Measurements from ENCODE around the gene GPR155. TPM values are rescaled to one million over a fixed set of nuclear protein-coding genes. Genes with fewer than 3 reads are reported as not detected.

Gene GPR155
- polyA plus RNA-seq, 1 donor (not counting 4 experiments of a cell fraction or from before 2014, with no cell fraction given) = 15.7 TPM

GRCh38 chr2:174477759-174478158 is 9.1 kb downstream of the GPR155 start:
- no peaks in the 10 kb centered on the region for H3K9me1 ChIP-seq (ENCODE audit: control insufficient read depth, extremely low read depth, insufficient read depth, low read length)
- no peaks in the 10 kb centered on the region for H3K79me2 ChIP-seq (ENCODE audit: control insufficient read depth, insufficient read depth, low read length)
- H4K20me1 ChIP-seq (ENCODE audit: control insufficient read depth, extremely low read depth, insufficient read depth, low read length) = no peaks in the 10 kb centered on the region
- H3K36me3 ChIP-seq (ENCODE audit: control insufficient read depth in 2 of 2, extremely low read depth in 1 of 2, insufficient read depth in 2 of 2, low read length in 2 of 2) = peaks cover 0 to 5% of the 10 kb centered on the region in 2 experiments
- H3K4me2 ChIP-seq (ENCODE audit: control insufficient read depth, extremely low read depth, insufficient read depth, low read depth, low read length) = no peak overlapping the region
- no peaks in the 10 kb centered on the region for H3K27me3 ChIP-seq (ENCODE audit: control insufficient read depth, extremely low read depth, insufficient read depth, low read length)
- dilution Hi-C loops (cut with MboI; ENCODE audit: extremely low pct_ligation_motif_present, low sequenced_read_pairs) = no loop called here
- TF ChIP-seq CTCF (optimal IDR thresholded peaks at IDR 0.05 in 1 of 3, IDR thresholded peaks at IDR 0.05 in 1 of 3, conservative IDR thresholded peaks at IDR 0.05 in 1 of 3; ENCODE audit: extremely low read depth in 1 of 3, insufficient read depth in 2 of 3, low read length in 3 of 3) = no peak
- no peak for TF ChIP-seq EZH2 (IDR thresholded peaks at IDR 0.05; ENCODE audit: low read length)
- no peak for FAIRE-seq
- H2AFZ ChIP-seq (ENCODE audit: control insufficient read depth, low read length) = no peak overlapping the region
- H3K9me3 ChIP-seq (ENCODE audit: control insufficient read depth, low read depth, low read length) = no peaks in the 10 kb centered on the region
- H3K9ac ChIP-seq (ENCODE audit: control insufficient read depth, extremely low read depth, insufficient read depth, low read length) = no peak overlapping the region
- no peak overlapping the region for H3K4me3 ChIP-seq (ENCODE audit: control insufficient read depth in 2 of 3, extremely low read depth in 1 of 3, insufficient read depth in 2 of 3, low read depth in 1 of 3, low read length in 3 of 3)
- no peaks in the 10 kb centered on the region for H3K4me1 ChIP-seq (ENCODE audit: control insufficient read depth, extremely low read depth, insufficient read depth, low read length)
- DNase-seq (ENCODE audit: low read depth, low spot score) = no peak
- no peak overlapping the region for H3K27ac ChIP-seq (ENCODE audit: control insufficient read depth, insufficient read depth, low read length)

GRCh38 chr2:174473796-174474195 is 13.0 kb downstream of the GPR155 start:
- H3K9me1 ChIP-seq (ENCODE audit: control insufficient read depth, extremely low read depth, insufficient read depth, low read length) = no peaks in the 10 kb centered on the region
- FAIRE-seq (peak; percentile 44), DNase-seq (ENCODE audit: low read depth, low spot score) (no peak)
- H3K4me1 ChIP-seq (ENCODE audit: control insufficient read depth, extremely low read depth, insufficient read depth, low read length) = peaks cover 7% of the 10 kb centered on the region
- H3K4me2 ChIP-seq (ENCODE audit: control insufficient read depth, extremely low read depth, insufficient read depth, low read depth, low read length) = no peak overlapping the region
- no peak overlapping the region for H3K27ac ChIP-seq (ENCODE audit: control insufficient read depth, insufficient read depth, low read length)
- no peaks in the 10 kb centered on the region for H3K79me2 ChIP-seq (ENCODE audit: control insufficient read depth, insufficient read depth, low read length)
- H2AFZ ChIP-seq (ENCODE audit: control insufficient read depth, low read length) = no peak overlapping the region
- H3K9me3 ChIP-seq (ENCODE audit: control insufficient read depth, low read depth, low read length) = no peaks in the 10 kb centered on the region
- no peak for TF ChIP-seq EZH2 (IDR thresholded peaks at IDR 0.05; ENCODE audit: low read length)
- TF ChIP-seq CTCF (optimal IDR thresholded peaks at IDR 0.05 in 1 of 3, IDR thresholded peaks at IDR 0.05 in 1 of 3, conservative IDR thresholded peaks at IDR 0.05 in 1 of 3; ENCODE audit: extremely low read depth in 1 of 3, insufficient read depth in 2 of 3, low read length in 3 of 3) = no peak
- H3K4me3 ChIP-seq (ENCODE audit: control insufficient read depth in 2 of 3, extremely low read depth in 1 of 3, insufficient read depth in 2 of 3, low read depth in 1 of 3, low read length in 3 of 3) = no peak overlapping the region
- dilution Hi-C loops (cut with MboI; ENCODE audit: extremely low pct_ligation_motif_present, low sequenced_read_pairs) = no loop called here
- no peaks in the 10 kb centered on the region for H3K27me3 ChIP-seq (ENCODE audit: control insufficient read depth, extremely low read depth, insufficient read depth, low read length)
- no peak overlapping the region for H3K9ac ChIP-seq (ENCODE audit: control insufficient read depth, extremely low read depth, insufficient read depth, low read length)
- H4K20me1 ChIP-seq (ENCODE audit: control insufficient read depth, extremely low read depth, insufficient read depth, low read length) = no peaks in the 10 kb centered on the region
- H3K36me3 ChIP-seq (ENCODE audit: control insufficient read depth in 2 of 2, extremely low read depth in 1 of 2, insufficient read depth in 2 of 2, low read length in 2 of 2) = no peaks in the 10 kb centered on the region

Measured in keratinocyte (primary cell).